ENCODE measurements around the gene NELL2. TPM values are rescaled to one million over a fixed set of nuclear protein-coding genes. Genes with fewer than 3 reads are reported as not detected.

Gene NELL2
- total and polyA plus RNA-seq, 2 donors from 2014 or later: 0.30 to 3.3 TPM

DNA sequence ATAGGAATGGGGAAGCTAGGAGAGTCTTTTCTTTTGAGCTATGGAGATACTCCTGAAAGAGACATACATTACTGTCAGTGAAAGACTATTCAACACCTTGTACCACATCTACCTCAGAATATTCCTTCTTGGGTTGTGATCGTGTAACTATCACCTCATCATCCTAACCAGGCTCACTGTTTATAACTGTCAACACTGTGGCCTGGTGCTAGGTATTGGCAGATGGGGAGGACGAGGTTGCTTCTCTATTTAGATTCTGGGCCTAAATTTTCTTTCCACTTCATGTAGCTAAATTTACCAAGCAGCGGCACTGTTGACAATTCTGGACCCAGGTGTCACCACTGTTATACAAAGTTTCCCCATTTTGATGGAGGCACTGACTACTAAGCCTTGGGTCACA is 354.4 kb downstream of the NELL2 start:
- Histone ChIP-seq H3K4me1 (ENCODE audit: control insufficient read depth in 2 of 3, insufficient read depth in 2 of 3, low read depth in 1 of 3, low read length in 3 of 3) (no peaks in the 10 kb centered on the region), H3K36me3 (ENCODE audit: control insufficient read depth in 2 of 3, insufficient read depth in 3 of 3, low read length in 3 of 3) (no peaks in the 10 kb centered on the region), H3K27ac (ENCODE audit: low read depth in 2 of 2, low read length in 2 of 2) (no peak overlapping the region), H3K9ac (ENCODE audit: low read length in 3 of 3) (no peak overlapping the region), H3K27me3 (ENCODE audit: control insufficient read depth, insufficient read depth, low read length) (no peaks in the 10 kb centered on the region), H3K4me3 (ENCODE audit: low read length in 3 of 3) (no peak overlapping the region), H3K9me3 (ENCODE audit: control insufficient read depth in 2 of 3, insufficient read depth in 1 of 3, low read length in 3 of 3) (no peaks in the 10 kb centered on the region)
- FAIRE-seq (no peak), DNase-seq (no peak)
- TF ChIP-seq CTCF (IDR thresholded peaks at IDR 0.05; ENCODE audit: borderline replicate concordance, extremely low read depth, insufficient read depth): no peak
- intact Hi-C loops (cut with DNase I): no loop called here

GRCh38 chr12:44519931-44520330 is 356.2 kb downstream of the NELL2 start:
- Histone ChIP-seq H3K27ac (ENCODE audit: low read depth in 2 of 2, low read length in 2 of 2) (no peak overlapping the region), H3K4me1 (ENCODE audit: control insufficient read depth in 2 of 3, insufficient read depth in 2 of 3, low read depth in 1 of 3, low read length in 3 of 3) (no peaks in the 10 kb centered on the region), H3K36me3 (ENCODE audit: control insufficient read depth in 2 of 3, insufficient read depth in 3 of 3, low read length in 3 of 3) (no peaks in the 10 kb centered on the region), H3K4me3 (ENCODE audit: low read length in 3 of 3) (no peak overlapping the region), H3K9ac (ENCODE audit: low read length in 3 of 3) (no peak overlapping the region), H3K27me3 (ENCODE audit: control insufficient read depth, insufficient read depth, low read length) (no peaks in the 10 kb centered on the region), H3K9me3 (ENCODE audit: control insufficient read depth in 2 of 3, insufficient read depth in 1 of 3, low read length in 3 of 3) (no peaks in the 10 kb centered on the region)
- TF ChIP-seq CTCF (IDR thresholded peaks at IDR 0.05; ENCODE audit: borderline replicate concordance, extremely low read depth, insufficient read depth): no peak
- intact Hi-C loops (cut with DNase I): no loop called here
- DNase-seq: no peak
- FAIRE-seq: no peak

DNA sequence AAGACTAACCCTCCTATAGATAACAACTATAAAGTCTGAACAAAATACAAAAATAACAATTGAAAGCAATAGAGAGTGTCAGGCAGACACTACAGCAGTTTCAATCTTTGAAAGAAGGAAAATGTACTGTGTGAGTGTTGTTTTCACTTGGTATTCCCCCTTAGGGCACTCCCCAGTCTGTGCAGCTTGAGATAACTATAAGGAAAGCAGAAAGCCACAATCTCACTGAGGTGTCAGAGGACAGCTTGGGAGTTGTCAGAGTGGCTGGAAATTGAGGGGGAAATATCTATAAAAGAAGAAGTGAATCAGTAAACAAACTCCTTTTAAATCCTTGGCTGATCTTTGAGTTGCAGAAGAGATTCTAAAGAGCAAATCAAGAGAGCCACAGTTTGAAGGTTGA is 364.8 kb downstream of the NELL2 start:
- intact Hi-C loops (cut with DNase I): no loop called here
- DNase-seq: no peak

More for the DNA sequence above, 364.8 kb downstream of the NELL2 start:
- Histone ChIP-seq H3K4me3 (ENCODE audit: low read length in 3 of 3) (no peak overlapping the region), H3K9me3 (ENCODE audit: control insufficient read depth in 2 of 3, insufficient read depth in 1 of 3, low read length in 3 of 3) (no peaks in the 10 kb centered on the region), H3K27ac (ENCODE audit: low read depth in 2 of 2, low read length in 2 of 2) (no peak overlapping the region), H3K9ac (ENCODE audit: low read length in 3 of 3) (no peak overlapping the region), H3K36me3 (ENCODE audit: control insufficient read depth in 2 of 3, insufficient read depth in 3 of 3, low read length in 3 of 3) (no peaks in the 10 kb centered on the region), H3K4me1 (ENCODE audit: control insufficient read depth in 2 of 3, insufficient read depth in 2 of 3, low read depth in 1 of 3, low read length in 3 of 3) (no peaks in the 10 kb centered on the region), H3K27me3 (ENCODE audit: control insufficient read depth, insufficient read depth, low read length) (no peaks in the 10 kb centered on the region)
- FAIRE-seq: no peak
- TF ChIP-seq CTCF (IDR thresholded peaks at IDR 0.05; ENCODE audit: borderline replicate concordance, extremely low read depth, insufficient read depth): no peak
